ENCODE results near the gene VTI1A. TPM values are rescaled to one million over a fixed set of nuclear protein-coding genes. Genes with fewer than 3 reads are reported as not detected.

VTI1A gene
- total RNA-seq, 1 experiment from 2014 or later: 22.0 TPM

GRCh38 chr10:112491144-112491543, 44.1 kb downstream of the VTI1A start:
- Histone ChIP-seq H3K9ac (ENCODE audit: extremely low read depth, insufficient read length, low read length) (no peak overlapping the region), H4K5ac (ENCODE audit: insufficient read length, low read depth, low read length) (no peak overlapping the region), H3K9me3 (ENCODE audit: control insufficient read depth, low read depth, low read length) (no peaks in the 10 kb centered on the region), H4K91ac (ENCODE audit: insufficient read length, low read depth, low read length) (no peak overlapping the region), H3K27me3 (ENCODE audit: insufficient read depth, low read length) (no peaks in the 10 kb centered on the region), H3K56ac (ENCODE audit: insufficient read length, low read depth, low read length) (no peak overlapping the region), H3K23me2 (ENCODE audit: insufficient read length, low read depth, low read length, poor library complexity, severe bottlenecking) (no peaks in the 10 kb centered on the region), H3K4me1 (ENCODE audit: insufficient read depth, low read length) (no peaks in the 10 kb centered on the region), H2BK20ac (ENCODE audit: low read depth, low read length, poor library complexity, severe bottlenecking) (no peak overlapping the region), H3K4ac (ENCODE audit: low read depth, low read length) (no peak overlapping the region), H3K79me1 (ENCODE audit: insufficient read depth, low read depth, low read length, poor library complexity, severe bottlenecking) (no peaks in the 10 kb centered on the region), H2BK15ac (ENCODE audit: low read depth, low read length) (no peak overlapping the region), H4K20me1 (ENCODE audit: control insufficient read depth, insufficient read depth, insufficient read length) (no peaks in the 10 kb centered on the region), H2BK12ac (ENCODE audit: insufficient read length, low read depth, low read length) (no peak overlapping the region), H2BK120ac (ENCODE audit: low read depth, low read length, poor library complexity, severe bottlenecking) (no peak overlapping the region), H3T11ph (ENCODE audit: low read length) (no peak overlapping the region), H4K8ac (replicated peaks; ENCODE audit: insufficient read length, low read depth, low read length) (no peak overlapping the region), H3K4me2 (ENCODE audit: insufficient read depth, insufficient read length, low read length) (no peak overlapping the region), H3K18ac (ENCODE audit: insufficient read length, low read depth, low read length) (no peak overlapping the region), H2AFZ (ENCODE audit: low read length) (no peak overlapping the region), H3K27ac (ENCODE audit: insufficient read length, low read depth, low read length) (no peak overlapping the region), H3K14ac (ENCODE audit: insufficient read depth, low read length) (no peak overlapping the region), H2AK5ac (ENCODE audit: insufficient read length, low read length) (no peak overlapping the region), H3K79me2 (ENCODE audit: insufficient read depth, low read length) (no peaks in the 10 kb centered on the region), H3K23ac (ENCODE audit: insufficient read length, low read depth, low read length) (no peak overlapping the region), H2BK5ac (ENCODE audit: insufficient read length, low read length) (no peak overlapping the region)
- TF ChIP-seq CTCF (conservative IDR thresholded peaks at IDR 0.05): no peak
- no peak overlapping the region for H3K4me3 Mint-ChIP-seq
- H3K27me3 Mint-ChIP-seq (ENCODE audit: low read depth): no peaks in the 10 kb centered on the region
- peaks cover 5 to 12% of the 10 kb centered on the region in 2 experiments; a peak in 3 of 4 replicates for H3K4me1 Mint-ChIP-seq
- no peak for DNase-seq
- H3K27ac Mint-ChIP-seq: 0 out of 7 replicates have a peak overlapping the region, but pooled peaks of 1 of the 3 experiments have one; percentile 17
- H3K36me3 Mint-ChIP-seq (ENCODE audit: insufficient read depth in 1 of 3, low read depth in 3 of 3): no peaks in the 10 kb centered on the region
- H3K9me3 Mint-ChIP-seq: no peaks in the 10 kb centered on the region

All from H9 (cell line).